GM12873 (cell line): Measurements from ENCODE around the gene C11orf54.
A peak's percentile ranks its signal among the peaks of the same experiment; 100 is the strongest.

Experiments
- TF ChIP-seq, protein P1 (sequence below): IDR thresholded peaks from 2 replicates; pipeline ENCODE4 v1.5.1; 2012; ENCODE audit warnings: low read depth, mild to moderate bottlenecking, moderate library complexity, low read length, control low read depth; ENCODE audit not compliant: insufficient read depth; ENCODE audit errors: missing control alignments

C11orf54 gene

DNA sequence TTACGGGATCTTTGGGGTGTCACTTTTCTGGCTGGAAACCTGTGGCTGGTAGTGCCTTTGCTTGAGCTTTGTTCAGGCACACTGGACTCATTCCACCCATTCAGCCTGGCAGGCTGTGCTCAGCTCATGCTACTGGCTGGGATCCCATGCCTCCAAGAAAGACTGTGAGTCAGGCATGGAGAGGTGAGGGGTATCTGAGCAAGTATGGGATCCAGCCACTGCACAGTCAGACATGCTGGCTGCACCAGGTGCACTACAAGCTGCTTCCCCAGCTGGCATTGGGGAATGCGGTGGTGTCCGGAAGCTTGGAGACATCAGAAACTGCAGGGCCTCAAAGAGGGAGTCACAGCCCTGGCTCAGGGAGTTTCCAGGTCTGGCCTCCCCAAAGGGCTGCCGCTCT lies 30.7 kb downstream of the C11orf54 start:
- TF ChIP-seq, protein P1, sequence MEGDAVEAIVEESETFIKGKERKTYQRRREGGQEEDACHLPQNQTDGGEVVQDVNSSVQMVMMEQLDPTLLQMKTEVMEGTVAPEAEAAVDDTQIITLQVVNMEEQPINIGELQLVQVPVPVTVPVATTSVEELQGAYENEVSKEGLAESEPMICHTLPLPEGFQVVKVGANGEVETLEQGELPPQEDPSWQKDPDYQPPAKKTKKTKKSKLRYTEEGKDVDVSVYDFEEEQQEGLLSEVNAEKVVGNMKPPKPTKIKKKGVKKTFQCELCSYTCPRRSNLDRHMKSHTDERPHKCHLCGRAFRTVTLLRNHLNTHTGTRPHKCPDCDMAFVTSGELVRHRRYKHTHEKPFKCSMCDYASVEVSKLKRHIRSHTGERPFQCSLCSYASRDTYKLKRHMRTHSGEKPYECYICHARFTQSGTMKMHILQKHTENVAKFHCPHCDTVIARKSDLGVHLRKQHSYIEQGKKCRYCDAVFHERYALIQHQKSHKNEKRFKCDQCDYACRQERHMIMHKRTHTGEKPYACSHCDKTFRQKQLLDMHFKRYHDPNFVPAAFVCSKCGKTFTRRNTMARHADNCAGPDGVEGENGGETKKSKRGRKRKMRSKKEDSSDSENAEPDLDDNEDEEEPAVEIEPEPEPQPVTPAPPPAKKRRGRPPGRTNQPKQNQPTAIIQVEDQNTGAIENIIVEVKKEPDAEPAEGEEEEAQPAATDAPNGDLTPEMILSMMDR = no peak

DNA sequence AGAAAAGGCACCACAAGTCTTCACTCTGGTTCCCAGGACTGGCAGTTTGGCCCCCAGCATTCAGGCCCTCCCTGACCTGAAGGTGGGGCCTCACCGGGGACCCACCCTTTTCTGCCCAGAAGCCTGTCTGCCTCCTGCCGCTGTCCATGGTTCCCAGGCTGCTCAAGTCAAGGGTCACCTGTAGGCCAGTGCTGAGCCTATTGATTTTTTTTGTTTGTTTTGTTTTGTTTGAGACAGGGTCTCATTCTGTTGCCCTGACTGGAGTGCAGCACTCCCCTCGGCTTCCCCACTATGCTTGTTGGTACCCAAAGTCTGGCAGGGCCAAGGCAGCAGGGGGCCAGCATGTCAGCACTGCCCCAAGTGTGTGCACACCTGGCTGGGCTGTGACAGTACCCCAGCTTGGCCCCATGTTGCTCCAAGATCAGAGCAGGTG lies 31.6 kb downstream of the C11orf54 start:
- TF ChIP-seq, protein P1 = no peak

DNA sequence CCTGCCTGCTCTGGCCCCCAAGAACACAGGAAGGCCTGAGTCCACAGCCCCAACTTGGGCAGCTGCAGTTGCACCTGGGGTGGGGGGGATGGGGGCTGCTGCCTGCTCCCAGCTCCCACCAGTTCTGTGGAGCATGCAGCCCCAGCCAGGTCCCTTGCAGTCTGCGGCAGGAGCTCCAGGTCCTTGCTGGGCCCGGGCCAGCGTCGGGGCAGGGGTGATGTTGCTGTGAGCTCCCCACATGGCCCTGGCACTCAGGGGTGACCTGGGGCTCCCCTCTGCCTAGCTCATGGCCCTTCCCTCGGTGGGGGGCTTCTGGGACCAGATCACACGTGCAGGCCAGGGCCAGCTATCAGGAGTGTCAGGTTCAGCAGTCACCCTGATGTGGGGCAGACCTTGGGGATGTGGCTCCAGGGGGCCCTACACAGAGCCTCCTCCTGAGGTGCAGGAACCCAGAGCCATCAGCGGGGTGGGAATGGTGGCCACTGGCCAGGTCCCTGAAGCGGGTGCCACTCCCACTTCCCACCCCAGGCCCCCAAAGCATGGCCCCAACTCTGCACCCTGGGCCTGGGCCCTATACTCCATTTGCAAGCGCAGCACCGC lies 32.2 kb downstream of the C11orf54 start:
- TF ChIP-seq, protein P1 = no peak

DNA sequence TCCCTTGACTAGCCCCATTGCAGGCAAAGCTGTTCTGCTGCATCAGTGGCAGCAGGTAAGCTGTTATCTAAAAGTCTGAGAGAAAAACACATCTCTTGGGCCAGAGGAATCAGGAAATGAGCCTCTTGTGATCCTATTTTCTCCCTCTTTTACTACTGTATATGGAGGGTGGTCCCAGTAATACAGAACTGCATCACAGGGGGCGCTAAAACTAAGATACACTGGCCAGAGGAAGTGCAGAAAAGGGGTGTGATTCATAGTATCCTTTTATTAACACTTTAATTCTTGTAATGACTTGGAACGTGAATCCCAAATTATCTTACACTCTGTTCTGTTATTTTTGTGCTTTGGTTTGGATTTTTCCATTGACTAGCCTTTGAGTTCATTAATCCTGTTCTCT lies 33.8 kb downstream of the C11orf54 start:
- TF ChIP-seq, protein P1 = peak; percentile 23

DNA sequence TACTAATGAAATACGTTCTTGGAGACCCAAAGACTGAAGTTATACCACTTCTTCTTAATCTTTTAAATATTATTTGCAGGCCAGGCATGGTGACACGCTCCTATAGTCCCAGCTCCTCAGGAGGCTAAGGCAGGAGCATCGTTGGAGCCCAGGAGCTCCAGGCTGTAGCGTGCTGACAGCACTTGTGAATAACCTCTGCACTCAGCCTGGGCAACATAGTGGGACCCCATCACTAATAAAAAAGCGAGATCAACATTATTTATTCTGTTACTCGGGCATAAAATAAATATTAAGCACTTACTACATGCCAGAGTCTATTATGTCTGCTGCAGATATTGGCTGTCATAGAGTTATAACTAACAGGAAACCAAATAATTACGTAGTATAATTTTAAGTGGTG lies 41.9 kb downstream of the C11orf54 start:
- TF ChIP-seq, protein P1 = no peak

DNA sequence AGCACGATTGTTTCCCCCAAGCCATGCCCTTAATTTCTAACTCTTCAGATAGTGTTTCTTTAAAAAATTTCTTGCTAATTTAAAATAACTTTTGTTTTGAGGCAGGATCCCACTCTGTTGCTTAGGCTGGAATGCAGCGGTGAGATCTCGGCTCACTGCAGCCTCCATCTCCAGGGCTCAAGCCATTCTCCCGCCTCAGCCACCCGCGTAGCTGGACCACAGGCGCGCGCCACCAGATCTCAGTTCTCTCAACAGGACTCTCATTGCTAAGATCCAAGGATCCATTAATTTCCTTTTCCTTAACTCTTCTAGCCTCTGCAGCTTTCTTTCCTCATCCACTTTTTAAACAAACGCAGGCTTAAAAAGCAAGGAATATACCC lies 42.3 kb downstream of the C11orf54 start:
- TF ChIP-seq, protein P1 = no peak

DNA sequence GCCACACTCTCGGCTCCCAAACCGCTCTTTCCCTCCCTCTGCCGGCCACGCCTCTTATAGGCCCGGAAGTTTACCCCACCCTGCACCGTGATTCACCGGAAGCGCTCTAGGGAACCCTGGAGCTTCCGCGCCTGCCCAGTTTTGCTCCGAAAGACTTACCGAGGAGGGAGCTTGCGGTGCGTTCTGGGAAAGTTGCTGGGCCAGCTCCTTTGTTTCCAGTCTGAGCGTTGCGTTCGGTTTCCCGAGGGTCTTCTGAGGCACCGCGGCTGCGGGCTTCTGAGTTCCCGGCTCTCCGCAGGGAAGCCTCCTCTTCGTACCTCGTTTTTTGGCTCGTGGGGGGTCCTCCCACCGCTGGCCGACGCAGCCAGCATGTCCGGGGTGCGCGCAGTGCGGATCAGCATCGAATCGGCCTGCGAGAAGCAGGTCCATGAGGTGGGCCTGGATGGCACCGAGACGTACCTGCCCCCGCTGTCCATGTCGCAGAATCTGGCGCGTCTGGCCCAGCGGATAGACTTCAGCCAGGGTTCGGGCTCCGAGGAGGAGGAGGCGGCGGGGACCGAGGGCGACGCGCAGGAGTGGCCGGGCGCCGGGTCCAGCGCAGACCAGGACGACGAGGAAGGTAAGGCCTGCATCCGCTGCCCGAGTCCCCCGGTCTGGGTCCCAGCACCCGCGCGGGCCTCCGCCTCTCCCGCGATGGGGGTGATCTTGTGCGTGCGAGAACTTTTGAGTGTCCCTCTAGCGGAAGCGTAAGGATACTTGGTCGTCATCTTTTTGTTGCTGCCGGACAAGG lies 42.9 kb downstream of the C11orf54 start, which contains the start of gene MED17:
Gene MED17, plus strand, starts transcription at position 138 of the 790 bp plus-strand sequence. Its CDS starts 232 bp downstream, at position 370.
- TF ChIP-seq, protein P1 = peak; percentile 62
